Vagina (tissue), 2 donors: ENCODE results near the gene CDC14B. TPM values are rescaled to one million over a fixed set of nuclear protein-coding genes. Genes with fewer than 3 reads are reported as not detected.

Experiments used
- DNase-seq, 2 donors: peaks; one replicate each; pipeline ENCODE4 v3.0.0-alpha.2; 2017; ENCODE audit errors: extremely low spot score in 2 of 2
- H3K27ac ChIP-seq: fragments of 200-600 bp; sonication (generic); one replicate; pipeline ENCODE4 v1.5.1; 2019
- H3K27me3 ChIP-seq: fragments of 200-600 bp; sonication (generic); one replicate; pipeline ENCODE4 v1.5.1; 2019
- H3K36me3 ChIP-seq, 2 donors: fragments of 200-600 bp; sonication (generic); one replicate each; pipeline ENCODE4 v1.5.1; 2017 to 2019
- H3K4me1 ChIP-seq: fragments of 200-600 bp; sonication (generic); one replicate; pipeline ENCODE4 v1.5.1; 2019
- H3K4me3 ChIP-seq, 2 donors: fragments of 200-600 bp; sonication (generic); 1 replicate in 1 of 2; 2 replicates in 1 of 2; pipeline ENCODE4 v1.5.1; 2016 to 2019
- H3K9me3 ChIP-seq: fragments of 200-600 bp; sonication (generic); one replicate; pipeline ENCODE4 v1.5.1; 2019
- POLR2A ChIP-seq, 2 donors: fragments of 450-650 bp; IDR thresholded peaks; one replicate each; pipeline ENCODE4 v1.6.1; 2017; ENCODE audit warnings: antibody characterized with exemption in 2 of 2, mild to moderate bottlenecking in 2 of 2, moderate library complexity in 2 of 2
- POLR2AphosphoS5 ChIP-seq, 2 donors: sonication (generic); formaldehyde crosslinking; IDR thresholded peaks; one replicate each; pipeline ENCODE4 v1.9.0; 2017; ENCODE audit warnings: antibody characterized with exemption in 2 of 2, mild to moderate bottlenecking in 2 of 2, low read depth in 1 of 2; ENCODE audit not compliant: insufficient read depth in 1 of 2
- intact Hi-C: fragments of 100-400 bp; cut with DNase I; formaldehyde crosslinking; loops from one replicate; pipeline ENCODE4 v1.15.1; 2023
- total RNA-seq: library from RNA; depleted of rRNA; stranded (reverse); fragments of >200 nt; gene quantifications from one replicate; pipeline ENCODE4 v1.2.3, GENCODE V29; 2016
- TF ChIP-seq, protein P1 (sequence below), 3 experiments: fragments of 450-650 bp in 2 of 3; fragments of 200-600 bp in 1 of 3; sonication (generic) in 1 of 3; IDR thresholded peaks; one replicate each; pipeline ENCODE4 v1.5.1; 2017 to 2019; ENCODE audit warnings: antibody characterized with exemption in 3 of 3, mild to moderate bottlenecking in 2 of 3, moderate library complexity in 2 of 3

CDC14B gene
- total RNA-seq, 1 donor from 2014 or later, result 15.7 TPM

DNA sequence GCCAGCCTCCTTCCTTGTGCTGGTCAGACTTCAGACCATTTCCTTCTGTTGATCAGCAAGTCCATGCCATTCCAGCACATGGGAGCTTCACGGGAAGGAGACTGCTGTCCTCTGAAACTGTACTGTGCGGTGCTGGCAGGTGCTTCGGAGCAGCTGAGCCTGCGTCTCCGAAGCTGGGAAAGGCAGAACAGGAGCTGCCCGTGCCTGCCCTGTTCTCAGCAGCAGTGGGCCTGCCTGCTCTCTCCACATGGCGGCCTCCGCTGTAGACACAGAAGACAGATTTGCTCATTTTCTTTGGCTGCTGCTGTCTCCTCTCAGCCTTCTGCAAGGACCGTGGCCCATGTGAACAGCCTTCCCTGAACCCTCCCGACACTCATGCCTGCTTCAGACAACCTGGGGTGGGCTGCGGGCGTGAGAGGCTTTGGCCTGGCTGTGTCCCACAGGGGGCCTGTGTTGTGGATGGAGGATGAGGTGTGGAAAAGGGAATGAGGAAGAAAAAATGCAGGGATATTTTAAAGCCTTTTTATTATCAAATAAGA lies 126.6 kb downstream of the CDC14B start:
- peaks cover 0 to 29% of the 10 kb centered on the region in 2 donors for H3K36me3 ChIP-seq

DNA sequence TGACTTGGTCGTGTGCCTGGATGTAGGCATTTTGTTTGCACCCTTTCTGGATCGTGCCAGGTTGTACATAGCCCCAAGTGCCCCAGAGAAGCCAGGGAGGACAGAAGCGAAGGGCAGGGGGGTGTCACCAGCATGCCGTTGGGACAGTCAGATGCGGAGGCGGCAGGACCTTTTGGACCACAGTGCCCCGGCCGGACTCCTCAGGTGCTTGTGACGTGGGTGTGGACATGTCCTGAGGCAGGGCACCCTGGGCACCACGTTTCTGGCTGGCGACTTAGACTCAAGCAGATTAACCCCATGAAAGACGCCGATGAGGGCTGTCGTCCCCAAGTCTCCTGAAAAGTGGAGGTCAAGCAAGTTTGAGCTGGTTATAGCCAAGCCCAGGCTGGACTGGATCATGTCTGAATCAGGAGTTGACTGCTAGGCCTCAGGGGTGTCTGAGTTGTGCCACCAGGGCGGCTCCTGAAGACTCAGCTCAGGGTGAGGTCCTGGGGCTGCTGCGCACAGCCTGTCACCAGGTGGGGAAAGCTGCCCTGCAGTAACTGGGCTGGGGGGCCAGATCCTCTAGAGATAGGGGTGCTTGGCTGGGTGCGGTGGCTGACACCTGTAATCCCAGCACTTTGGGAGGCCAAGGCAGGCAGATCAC lies 127.6 kb downstream of the CDC14B start:
- Histone ChIP-seq H3K36me3 (peaks cover 0 to 31% of the 10 kb centered on the region in 2 donors), H3K4me3 (no peak overlapping the region), H3K9me3 (no peaks in the 10 kb centered on the region), H3K4me1 (peaks cover 9% of the 10 kb centered on the region), H3K27ac (no peak overlapping the region), H3K27me3 (no peaks in the 10 kb centered on the region)
- DNase-seq, result no peak
- intact Hi-C loops, result no loop called here
- TF ChIP-seq POLR2AphosphoS5 (IDR thresholded peaks at IDR 0.05; ENCODE audit: insufficient read depth in 1 of 2, low read depth in 1 of 2) (no peak), POLR2A (IDR thresholded peaks at IDR 0.05) (no peak)
- TF ChIP-seq, protein P1, sequence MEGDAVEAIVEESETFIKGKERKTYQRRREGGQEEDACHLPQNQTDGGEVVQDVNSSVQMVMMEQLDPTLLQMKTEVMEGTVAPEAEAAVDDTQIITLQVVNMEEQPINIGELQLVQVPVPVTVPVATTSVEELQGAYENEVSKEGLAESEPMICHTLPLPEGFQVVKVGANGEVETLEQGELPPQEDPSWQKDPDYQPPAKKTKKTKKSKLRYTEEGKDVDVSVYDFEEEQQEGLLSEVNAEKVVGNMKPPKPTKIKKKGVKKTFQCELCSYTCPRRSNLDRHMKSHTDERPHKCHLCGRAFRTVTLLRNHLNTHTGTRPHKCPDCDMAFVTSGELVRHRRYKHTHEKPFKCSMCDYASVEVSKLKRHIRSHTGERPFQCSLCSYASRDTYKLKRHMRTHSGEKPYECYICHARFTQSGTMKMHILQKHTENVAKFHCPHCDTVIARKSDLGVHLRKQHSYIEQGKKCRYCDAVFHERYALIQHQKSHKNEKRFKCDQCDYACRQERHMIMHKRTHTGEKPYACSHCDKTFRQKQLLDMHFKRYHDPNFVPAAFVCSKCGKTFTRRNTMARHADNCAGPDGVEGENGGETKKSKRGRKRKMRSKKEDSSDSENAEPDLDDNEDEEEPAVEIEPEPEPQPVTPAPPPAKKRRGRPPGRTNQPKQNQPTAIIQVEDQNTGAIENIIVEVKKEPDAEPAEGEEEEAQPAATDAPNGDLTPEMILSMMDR (IDR thresholded peaks at IDR 0.05), result no peak

More for the DNA sequence above, 126.6 kb downstream of the CDC14B start:
- H3K9me3 ChIP-seq, result no peaks in the 10 kb centered on the region
- intact Hi-C loops, result no loop called here
- DNase-seq, result no peak
- TF ChIP-seq POLR2AphosphoS5 (IDR thresholded peaks at IDR 0.05; ENCODE audit: insufficient read depth in 1 of 2, low read depth in 1 of 2) (no peak), POLR2A (IDR thresholded peaks at IDR 0.05) (no peak)
- TF ChIP-seq, protein P1 (IDR thresholded peaks at IDR 0.05), result no peak
- H3K4me1 ChIP-seq, result peaks cover 2% of the 10 kb centered on the region
- H3K4me3 ChIP-seq, result no peak overlapping the region
- H3K27ac ChIP-seq, result no peak overlapping the region
- H3K27me3 ChIP-seq, result no peaks in the 10 kb centered on the region

DNA sequence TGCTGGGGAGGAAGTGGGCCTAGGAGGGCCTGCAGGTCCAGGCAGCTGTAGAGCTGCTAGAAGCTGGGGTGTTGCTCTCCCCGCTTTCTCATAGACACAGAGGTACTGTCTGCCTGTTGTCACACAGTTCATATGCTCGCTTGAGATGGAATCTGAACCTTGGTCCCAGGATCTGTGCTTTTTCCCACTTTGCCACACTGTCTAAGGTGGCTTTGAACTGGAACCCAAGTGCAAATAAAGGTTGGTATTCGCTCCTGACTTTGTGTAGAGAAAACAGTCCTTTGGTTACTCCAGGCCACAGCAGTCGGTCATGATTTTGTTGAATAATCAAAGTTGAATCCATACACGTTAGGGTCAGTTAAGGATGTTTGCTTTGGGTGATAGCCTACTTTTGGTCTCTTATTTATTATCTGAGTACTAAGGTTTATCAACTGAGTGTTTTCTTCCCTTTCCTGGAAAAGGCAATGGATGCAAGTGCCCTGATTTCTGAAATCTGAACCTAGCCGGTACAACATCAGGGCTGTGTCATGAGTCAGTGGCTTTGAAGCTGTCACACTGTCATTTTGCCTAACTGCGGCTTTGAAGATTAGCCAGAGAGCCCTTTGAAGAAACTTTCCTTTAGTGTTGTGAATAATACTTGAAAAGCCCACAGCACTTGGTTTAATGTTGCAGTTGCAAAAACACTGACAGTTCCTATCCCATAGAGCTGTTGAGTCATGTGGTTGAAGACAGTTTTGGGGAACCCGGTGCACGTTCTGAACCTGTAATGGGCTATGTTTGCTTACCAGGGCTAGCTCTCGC lies 128.4 kb downstream of the CDC14B start:
- no peak overlapping the region for H3K4me3 ChIP-seq
- H3K4me1 ChIP-seq, result peaks cover 17% of the 10 kb centered on the region
- H3K36me3 ChIP-seq, result peaks cover 0 to 31% of the 10 kb centered on the region in 2 donors
- no peak for DNase-seq
- no peaks in the 10 kb centered on the region for H3K9me3 ChIP-seq
- TF ChIP-seq POLR2A (IDR thresholded peaks at IDR 0.05) (no peak), POLR2AphosphoS5 (IDR thresholded peaks at IDR 0.05; ENCODE audit: insufficient read depth in 1 of 2, low read depth in 1 of 2) (no peak)
- TF ChIP-seq, protein P1 (IDR thresholded peaks at IDR 0.05), result no peak
- H3K27me3 ChIP-seq, result no peaks in the 10 kb centered on the region
- no peak overlapping the region for H3K27ac ChIP-seq
- intact Hi-C loops, result no loop called here

DNA sequence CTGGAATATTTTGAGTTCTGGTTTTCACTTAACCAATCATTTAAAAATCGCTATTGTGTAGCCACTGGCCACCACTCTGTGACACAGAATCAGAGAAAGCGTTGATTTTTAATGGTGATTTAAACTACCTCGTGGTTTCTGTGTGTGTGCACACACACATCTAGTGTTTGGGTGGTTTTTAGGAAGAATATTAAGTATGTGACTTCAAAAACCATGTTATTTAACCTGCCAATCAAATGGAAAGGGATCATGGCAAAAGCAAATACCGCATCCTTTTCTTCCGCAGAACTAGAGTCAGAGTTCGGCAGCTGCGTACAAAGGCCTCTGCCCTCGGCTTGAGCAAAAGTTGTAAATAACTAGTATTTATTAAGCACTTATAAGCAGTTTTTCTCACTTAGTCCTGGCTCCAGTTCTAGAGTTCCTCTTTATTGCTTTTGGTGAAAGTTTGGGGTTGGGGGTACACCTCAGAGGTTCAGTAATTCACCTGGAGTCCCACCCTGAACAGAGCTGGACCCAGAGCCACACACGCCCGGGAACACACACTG lies 129.0 kb downstream of the CDC14B start:
- Histone ChIP-seq H3K27ac (no peak overlapping the region), H3K4me3 (no peak overlapping the region), H3K9me3 (no peaks in the 10 kb centered on the region), H3K36me3 (peaks cover 0 to 31% of the 10 kb centered on the region in 2 donors), H3K4me1 (peaks cover 23% of the 10 kb centered on the region), H3K27me3 (no peaks in the 10 kb centered on the region)
- DNase-seq, result no peak
- intact Hi-C loops, result no loop called here
- TF ChIP-seq, protein P1 (IDR thresholded peaks at IDR 0.05), result no peak
- TF ChIP-seq POLR2A (IDR thresholded peaks at IDR 0.05), result no peak
- no peak for TF ChIP-seq POLR2AphosphoS5 (IDR thresholded peaks at IDR 0.05; ENCODE audit: insufficient read depth in 1 of 2, low read depth in 1 of 2)
